Measurements from ENCODE around the gene HPN. TPM values are rescaled to one million over a fixed set of nuclear protein-coding genes. Genes with fewer than 3 reads are reported as not detected.
A peak's percentile ranks its signal among the peaks of the same experiment; 100 is the strongest.
"Not testable (repeated sequence)": the region's sequence is repeated elsewhere in the genome, so short reads cannot be mapped to it uniquely, and the experiment has no call there.

HPN gene
- total RNA-seq, 2 experiments from 2014 or later, result not detected

- Mint-ChIP-seq H3K9me3 (no peaks in the 10 kb centered on the region), H3K27me3 (no peaks in the 10 kb centered on the region), H3K4me1 (no peaks in the 10 kb centered on the region), H3K36me3 (ENCODE audit: low read depth) (peaks cover 52% of the 10 kb centered on the region), H3K27ac (no peak overlapping the region), H3K4me3 (no peak overlapping the region)
- POLR2A ChIA-PET, result no interaction called here
- CTCF ChIA-PET, result no interaction called here
- no peak for DNase-seq
Measured at GRCh38 chr19:35024095-35024494, 17.4 kb upstream of the HPN start.

GRCh38 chr19:35025969-35026368 lies 15.6 kb upstream of the HPN start:
- Mint-ChIP-seq H3K9me3 (no peaks in the 10 kb centered on the region), H3K27me3 (peaks cover 8% of the 10 kb centered on the region), H3K4me3 (no peak overlapping the region), H3K27ac (no peak overlapping the region), H3K36me3 (ENCODE audit: low read depth) (peaks cover 37% of the 10 kb centered on the region), H3K4me1 (no peaks in the 10 kb centered on the region)
- CTCF ChIA-PET, result interaction anchor here (0.9 to 1.0 kb wide), 2 partner anchors 12 to 13 kb away, joined by 3 to 4 read pairs; no protein-coding TSS in a partner anchor
- DNase-seq, result no peak
- POLR2A ChIA-PET, result no interaction called here

GRCh38 chr19:35026418-35026817 lies 15.1 kb upstream of the HPN start:
- POLR2A ChIA-PET, result no interaction called here
- Mint-ChIP-seq H3K27ac (no peak overlapping the region), H3K27me3 (peaks cover 12% of the 10 kb centered on the region), H3K9me3 (no peaks in the 10 kb centered on the region), H3K4me1 (peaks cover 4% of the 10 kb centered on the region), H3K36me3 (ENCODE audit: low read depth) (peaks cover 34% of the 10 kb centered on the region), H3K4me3 (no peak overlapping the region)
- no peak for DNase-seq
- CTCF ChIA-PET, result interaction anchor here (0.9 kb wide), 1 partner anchor 14 kb away, joined by 4 read pairs; no protein-coding TSS in a partner anchor

GRCh38 chr19:35027009-35027408 lies 14.5 kb upstream of the HPN start:
- no peak overlapping the region for H3K4me3 Mint-ChIP-seq
- peaks cover 6% of the 10 kb centered on the region for H3K4me1 Mint-ChIP-seq
- DNase-seq, result no peak
- H3K9me3 Mint-ChIP-seq, result no peaks in the 10 kb centered on the region
- H3K27me3 Mint-ChIP-seq, result peaks cover 18% of the 10 kb centered on the region
- peaks cover 32% of the 10 kb centered on the region for H3K36me3 Mint-ChIP-seq (ENCODE audit: low read depth)
- ChIA-PET CTCF (interaction anchor here (1.7 kb wide), 1 partner anchor 9 kb away, joined by 5 read pairs; no protein-coding TSS in a partner anchor), POLR2A (no interaction called here)
- H3K27ac Mint-ChIP-seq, result no peak overlapping the region

GRCh38 chr19:35027851-35028599 lies 13.5 kb upstream of the HPN start:
- H3K36me3 Mint-ChIP-seq (ENCODE audit: low read depth), result peaks cover 27% of the 10 kb centered on the region
- ChIA-PET POLR2A (no interaction called here), CTCF (interaction anchor here (0.5 to 1.7 kb wide), 2 partner anchors 10 to 285 kb away, joined by 3 to 5 read pairs; no protein-coding TSS in a partner anchor)
- H3K4me1 Mint-ChIP-seq, result peaks cover 6% of the 10 kb centered on the region
- peaks cover 28% of the 10 kb centered on the region for H3K27me3 Mint-ChIP-seq
- no peak overlapping the region for H3K4me3 Mint-ChIP-seq
- no peak for DNase-seq
- H3K9me3 Mint-ChIP-seq, result no peaks in the 10 kb centered on the region
- H3K27ac Mint-ChIP-seq, result no peak overlapping the region

- H3K9me3 Mint-ChIP-seq, H3K27ac Mint-ChIP-seq, H3K4me1 Mint-ChIP-seq, DNase-seq, H3K4me3 Mint-ChIP-seq, POLR2A ChIA-PET: not testable (repeated sequence)
- peaks cover 25% of the 10 kb centered on the region for H3K36me3 Mint-ChIP-seq (ENCODE audit: low read depth)
- CTCF ChIA-PET, result interaction anchor here (0.5 to 1.7 kb wide), 2 partner anchors 11 to 285 kb away, joined by 3 to 5 read pairs; no protein-coding TSS in a partner anchor
- H3K27me3 Mint-ChIP-seq, result peaks cover 33% of the 10 kb centered on the region
Measured at GRCh38 chr19:35028600-35028885, 13.0 kb upstream of the HPN start.

DNA sequence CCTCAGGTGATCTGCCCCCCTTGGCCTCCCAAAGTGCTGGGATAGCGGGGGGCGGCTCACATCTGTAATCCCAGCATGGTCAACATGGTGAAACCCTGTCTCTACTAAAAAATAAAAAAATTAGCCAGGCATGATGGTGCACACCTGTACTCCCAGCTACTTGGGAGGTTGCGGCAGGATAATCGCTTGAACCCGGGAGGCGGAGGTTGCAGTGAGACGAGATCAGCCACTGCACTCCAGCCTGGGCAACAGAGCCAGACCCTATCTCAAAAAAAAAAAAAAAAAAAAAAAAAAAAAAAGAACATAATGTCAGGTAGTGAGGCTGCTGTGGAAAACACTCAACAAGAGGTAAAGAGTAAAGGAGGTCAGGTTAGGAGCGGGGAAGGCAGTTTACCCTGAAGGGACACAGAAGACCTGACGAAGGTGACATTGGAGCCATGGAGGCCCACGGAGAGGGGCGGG lies 12.2 kb upstream of the HPN start:
- Mint-ChIP-seq H3K27me3 (peaks cover 33% of the 10 kb centered on the region), H3K36me3 (ENCODE audit: low read depth) (peaks cover 21% of the 10 kb centered on the region)
- H3K4me3 Mint-ChIP-seq, H3K9me3 Mint-ChIP-seq, H3K27ac Mint-ChIP-seq, H3K4me1 Mint-ChIP-seq, DNase-seq, CTCF ChIA-PET: not testable (repeated sequence)
- POLR2A ChIA-PET, result interaction anchor here (0.6 kb wide), 1 partner anchor 12 kb away, joined by 4 read pairs; no protein-coding TSS in a partner anchor

DNA sequence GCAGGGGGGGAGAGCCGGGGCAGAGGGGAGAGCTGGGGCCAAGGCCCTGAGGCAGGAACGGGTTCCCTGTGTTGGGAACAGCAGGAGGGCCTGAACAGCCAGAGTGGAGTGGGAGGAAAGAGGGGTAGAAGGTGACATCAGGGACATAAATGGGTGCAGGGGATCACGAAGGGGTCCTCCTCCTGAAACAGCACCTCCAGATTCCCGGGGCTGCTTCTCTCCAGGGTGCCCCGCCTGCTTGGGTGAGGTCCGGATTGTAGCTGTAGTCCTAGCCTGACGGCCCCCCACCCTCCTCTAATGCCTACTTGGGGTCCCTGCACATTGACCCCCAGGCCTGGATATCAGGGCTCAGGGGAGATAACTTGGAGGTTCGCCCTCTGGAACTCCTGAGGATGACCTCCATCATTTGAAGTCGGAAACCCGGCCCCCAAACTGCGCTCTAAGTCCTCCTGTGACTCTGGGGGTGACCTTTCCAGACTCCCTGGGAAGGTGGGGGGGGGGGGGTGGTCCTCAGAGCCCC lies 11.7 kb upstream of the HPN start:
- DNase-seq, result no peak
- ChIA-PET POLR2A (interaction anchor here (0.6 kb wide), 1 partner anchor 13 kb away, joined by 4 read pairs; no protein-coding TSS in a partner anchor), CTCF (no interaction called here)
- no peaks in the 10 kb centered on the region for H3K9me3 Mint-ChIP-seq
- H3K27me3 Mint-ChIP-seq, result peaks cover 35% of the 10 kb centered on the region
- H3K4me3 Mint-ChIP-seq, result peak overlapping the region; percentile 13
- H3K4me1 Mint-ChIP-seq, result peaks cover 6% of the 10 kb centered on the region
- H3K36me3 Mint-ChIP-seq (ENCODE audit: low read depth), result peaks cover 19% of the 10 kb centered on the region
- no peak overlapping the region for H3K27ac Mint-ChIP-seq

DNA sequence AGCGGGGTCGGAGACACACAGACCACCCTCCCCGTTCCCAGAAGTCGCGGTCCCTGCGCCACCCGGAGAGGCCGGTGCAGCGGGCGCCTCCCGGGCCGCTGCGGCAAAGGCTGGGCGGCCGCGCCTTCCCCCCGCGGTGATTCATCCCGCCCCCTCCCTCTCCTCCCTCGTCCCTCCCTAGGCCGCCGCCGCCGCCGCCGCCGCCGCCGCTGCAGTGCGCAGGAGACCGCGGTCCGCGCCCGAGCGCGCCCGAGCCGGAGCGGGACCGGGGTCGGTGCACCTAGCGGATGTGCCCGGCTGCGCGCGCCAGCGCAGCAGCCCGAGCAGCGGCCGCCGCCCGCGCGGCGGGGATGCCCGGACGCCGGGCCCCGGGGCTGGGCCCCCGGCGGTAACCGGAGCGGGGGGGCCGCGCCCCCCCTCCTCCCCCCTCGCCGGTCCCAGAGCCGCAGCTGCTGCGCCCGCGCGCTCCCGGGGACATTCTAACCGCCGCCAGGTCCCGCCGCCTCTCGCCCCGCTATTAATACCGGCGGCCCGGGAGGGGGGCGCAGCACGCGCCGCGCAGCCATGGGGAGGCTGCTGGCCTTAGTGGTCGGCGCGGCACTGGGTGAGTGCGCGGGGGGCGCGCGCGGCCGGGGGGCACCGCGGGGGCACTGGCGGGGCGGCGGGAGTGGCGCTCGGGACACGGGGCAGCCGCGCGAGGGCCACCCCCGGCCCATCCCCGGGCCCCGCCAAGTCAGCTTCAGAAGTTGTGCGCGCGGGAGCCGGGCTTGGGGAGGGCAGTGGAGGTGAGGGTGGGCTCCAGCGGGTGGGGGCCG lies 11.1 kb upstream of the HPN start, which contains the start of gene SCN1B:
Gene SCN1B (plus strand): TSS at position 214 of the 815 bp plus-strand sequence. CDS start 351 bp downstream, at position 565.
- ChIA-PET POLR2A (no interaction called here), CTCF (no interaction called here)
- Mint-ChIP-seq H3K9me3 (no peaks in the 10 kb centered on the region), H3K27me3 (peaks cover 35% of the 10 kb centered on the region), H3K4me1 (peaks cover 6% of the 10 kb centered on the region), H3K4me3 (peak within 1 kb of the TSS; percentile 58), H3K36me3 (ENCODE audit: low read depth) (peaks cover 18% of the 10 kb centered on the region), H3K27ac (no peak within 1 kb of the TSS)
- peak; percentile 42 for DNase-seq

DNA sequence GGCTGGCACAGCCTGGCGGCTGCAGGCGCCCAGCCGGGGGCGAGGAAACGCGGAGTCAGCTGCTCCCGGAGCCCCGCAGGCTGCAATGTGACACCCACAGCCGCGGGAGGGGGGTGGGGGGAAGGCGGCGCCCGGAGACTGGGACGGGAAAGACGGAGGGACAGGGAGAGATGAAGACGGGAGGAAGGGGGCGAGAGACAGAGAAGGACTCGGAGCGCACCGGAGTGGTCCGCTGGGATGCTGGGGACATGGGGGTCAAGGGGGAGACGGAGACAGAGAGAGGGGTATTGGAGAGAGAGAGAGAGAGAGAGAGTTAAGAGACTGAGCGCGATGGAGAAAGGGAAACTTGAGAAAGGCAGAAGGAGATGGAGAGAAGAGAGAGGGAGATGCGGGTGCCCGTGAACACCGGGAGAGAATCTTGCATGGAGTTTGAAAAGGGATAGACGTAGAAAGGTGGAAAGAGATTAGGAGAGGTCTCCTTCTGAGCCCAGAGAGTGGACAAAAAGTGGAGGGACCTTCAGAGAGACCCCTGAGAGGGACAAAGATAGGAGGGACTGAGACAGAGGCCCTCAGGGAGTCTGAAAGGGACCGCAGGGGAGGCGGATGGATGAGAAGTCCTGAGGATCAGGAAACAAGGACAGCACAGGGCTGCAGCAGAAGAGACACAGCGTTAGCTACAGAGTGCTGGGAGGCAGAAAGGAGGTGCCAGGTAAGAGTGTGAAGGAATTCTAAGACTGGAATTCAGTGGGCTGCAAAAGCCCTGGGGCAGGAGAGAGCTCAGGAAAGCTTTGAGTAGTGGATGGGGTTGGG lies 10.2 kb upstream of the HPN start:
- Mint-ChIP-seq H3K4me1 (peaks cover 6% of the 10 kb centered on the region), H3K36me3 (ENCODE audit: low read depth) (peaks cover 14% of the 10 kb centered on the region), H3K27me3 (peaks cover 35% of the 10 kb centered on the region), H3K9me3 (no peaks in the 10 kb centered on the region), H3K27ac (no peak overlapping the region), H3K4me3 (peak overlapping the region; percentile 58)
- ChIA-PET CTCF (interaction anchor here (1.0 kb wide), 1 partner anchor 13 kb away, joined by 4 read pairs; no protein-coding TSS in a partner anchor), POLR2A (no interaction called here)
- DNase-seq, result no peak

DNA sequence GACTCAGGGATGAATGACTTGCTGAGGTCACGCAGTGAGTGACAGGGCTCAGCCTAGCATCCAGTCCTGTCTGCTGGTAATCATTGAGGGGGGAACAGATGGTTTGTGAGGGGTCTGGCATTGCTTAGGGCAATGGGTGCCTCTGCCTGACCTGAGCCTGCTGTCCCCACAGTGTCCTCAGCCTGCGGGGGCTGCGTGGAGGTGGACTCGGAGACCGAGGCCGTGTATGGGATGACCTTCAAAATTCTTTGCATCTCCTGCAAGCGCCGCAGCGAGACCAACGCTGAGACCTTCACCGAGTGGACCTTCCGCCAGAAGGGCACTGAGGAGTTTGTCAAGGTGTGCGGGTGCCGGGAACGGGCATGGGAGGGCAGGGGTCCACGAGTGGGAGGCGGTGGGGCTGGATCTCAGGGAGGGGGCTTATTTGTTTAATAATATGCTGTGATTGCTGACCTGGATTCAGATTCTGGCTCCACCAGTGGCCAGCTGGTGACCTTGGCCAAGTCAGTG lies 9.1 kb upstream of the HPN start:
- H3K4me3 Mint-ChIP-seq, result no peak overlapping the region
- CTCF ChIA-PET, result interaction anchor here (0.6 to 1.0 kb wide), 2 partner anchors 12 to 18 kb away, joined by 4 read pairs; no protein-coding TSS in a partner anchor

More for the DNA sequence above, 9.1 kb upstream of the HPN start:
- POLR2A ChIA-PET, result no interaction called here
- Mint-ChIP-seq H3K4me1 (peaks cover 6% of the 10 kb centered on the region), H3K27me3 (peaks cover 35% of the 10 kb centered on the region), H3K36me3 (ENCODE audit: low read depth) (peaks cover 8% of the 10 kb centered on the region), H3K27ac (no peak overlapping the region), H3K9me3 (no peaks in the 10 kb centered on the region)
- no peak for DNase-seq

Data from activated CD4-positive, alpha-beta T cell treated with anti-CD3 and anti-CD28 coated beads, Interleukin-2, amount 10 ng/mL, durations not matched to agents 7 days and 5 days (primary cell).